Measurements from ENCODE around the gene TADA1.

Gene TADA1

GRCh38 chr1:166907051-166907450 lies 31.0 kb upstream of the TADA1 start:
- Histone ChIP-seq H3F3A (ENCODE audit: insufficient read depth, low read length) (no peaks in the 10 kb centered on the region), H4K20me1 (ENCODE audit: insufficient read depth, low read length) (no peaks in the 10 kb centered on the region), H3K36me3 (replicated peaks; ENCODE audit: insufficient read depth, low read length) (no peaks in the 10 kb centered on the region), H3K9ac (ENCODE audit: low read length) (no peak overlapping the region), H3K9me3 (replicated peaks; ENCODE audit: insufficient read depth, low read length) (no peaks in the 10 kb centered on the region), H3K4me3 (ENCODE audit: low read length) (no peak overlapping the region), H3K9me2 (replicated peaks; ENCODE audit: insufficient read depth, low read length) (no peaks in the 10 kb centered on the region), H3K27ac (ENCODE audit: low read length) (no peak overlapping the region), H2AFZ (ENCODE audit: low read length) (no peak overlapping the region), H3K79me2 (ENCODE audit: low read length) (no peaks in the 10 kb centered on the region), H3K27me3 (replicated peaks; ENCODE audit: insufficient read depth, low read length) (no peaks in the 10 kb centered on the region), H3K4me2 (ENCODE audit: low read depth, low read length) (no peak overlapping the region), H3K4me1 (ENCODE audit: low read length) (peaks cover 12% of the 10 kb centered on the region)
- TF ChIP-seq EZH2phosphoT487 (IDR thresholded peaks at IDR 0.05; ENCODE audit: low read length) (no peak), EZH2 (optimal IDR thresholded peaks at IDR 0.05; ENCODE audit: low read depth, low read length) (no peak), CTCF (IDR thresholded peaks at IDR 0.05; ENCODE audit: low read length) (no peak)
- DNase-seq = no peak

- Histone ChIP-seq H3K27me3 (replicated peaks; ENCODE audit: insufficient read depth, low read length) (no peaks in the 10 kb centered on the region), H3K36me3 (replicated peaks; ENCODE audit: insufficient read depth, low read length) (no peaks in the 10 kb centered on the region), H3F3A (ENCODE audit: insufficient read depth, low read length) (no peaks in the 10 kb centered on the region), H4K20me1 (ENCODE audit: insufficient read depth, low read length) (no peaks in the 10 kb centered on the region), H3K27ac (ENCODE audit: low read length) (no peak overlapping the region), H3K9me2 (replicated peaks; ENCODE audit: insufficient read depth, low read length) (no peaks in the 10 kb centered on the region), H3K9me3 (replicated peaks; ENCODE audit: insufficient read depth, low read length) (no peaks in the 10 kb centered on the region), H3K4me2 (ENCODE audit: low read depth, low read length) (no peak overlapping the region), H3K4me3 (ENCODE audit: low read length) (no peak overlapping the region), H3K4me1 (ENCODE audit: low read length) (peaks cover 12% of the 10 kb centered on the region), H3K9ac (ENCODE audit: low read length) (no peak overlapping the region), H2AFZ (ENCODE audit: low read length) (no peak overlapping the region), H3K79me2 (ENCODE audit: low read length) (no peaks in the 10 kb centered on the region)
- DNase-seq = no peak
- no peak for TF ChIP-seq EZH2phosphoT487 (IDR thresholded peaks at IDR 0.05; ENCODE audit: low read length)
- TF ChIP-seq CTCF (IDR thresholded peaks at IDR 0.05; ENCODE audit: low read length) = no peak
- no peak for TF ChIP-seq EZH2 (optimal IDR thresholded peaks at IDR 0.05; ENCODE audit: low read depth, low read length)
These were observed 30.6 kb upstream of the TADA1 start for GRCh38 chr1:166906647-166907046.

- TF ChIP-seq CTCF (IDR thresholded peaks at IDR 0.05; ENCODE audit: low read length) (no peak), EZH2 (optimal IDR thresholded peaks at IDR 0.05; ENCODE audit: low read depth, low read length) (no peak), EZH2phosphoT487 (IDR thresholded peaks at IDR 0.05; ENCODE audit: low read length) (no peak)
- no peaks in the 10 kb centered on the region for H3K79me2 ChIP-seq (ENCODE audit: low read length)
- DNase-seq = no peak
These were observed 29.8 kb upstream of the TADA1 start for GRCh38 chr1:166905900-166906299.

More at GRCh38 chr1:166905900-166906299, 29.8 kb upstream of the TADA1 start:
- no peaks in the 10 kb centered on the region for H3K36me3 ChIP-seq (replicated peaks; ENCODE audit: insufficient read depth, low read length)
- no peaks in the 10 kb centered on the region for H4K20me1 ChIP-seq (ENCODE audit: insufficient read depth, low read length)
- no peak overlapping the region for H3K9ac ChIP-seq (ENCODE audit: low read length)
- no peaks in the 10 kb centered on the region for H3K9me3 ChIP-seq (replicated peaks; ENCODE audit: insufficient read depth, low read length)
- H3K9me2 ChIP-seq (replicated peaks; ENCODE audit: insufficient read depth, low read length) = no peaks in the 10 kb centered on the region
- no peak overlapping the region for H3K4me3 ChIP-seq (ENCODE audit: low read length)
- no peak overlapping the region for H3K27ac ChIP-seq (ENCODE audit: low read length)
- H3K4me2 ChIP-seq (ENCODE audit: low read depth, low read length) = no peak overlapping the region
- no peaks in the 10 kb centered on the region for H3F3A ChIP-seq (ENCODE audit: insufficient read depth, low read length)
- H3K27me3 ChIP-seq (replicated peaks; ENCODE audit: insufficient read depth, low read length) = no peaks in the 10 kb centered on the region
- peaks cover 12% of the 10 kb centered on the region for H3K4me1 ChIP-seq (ENCODE audit: low read length)
- no peak overlapping the region for H2AFZ ChIP-seq (ENCODE audit: low read length)

Data from MM.1S (cell line).